Stimulated activated CD4-positive, alpha-beta T cell treated with anti-CD3 and anti-CD28 coated beads, Interleukin-4, amount 100 ng/mL, for 1 hour (primary cell): Measurements from ENCODE around the gene SLC7A9.
"Not testable (repeated sequence)": the region's sequence is repeated elsewhere in the genome, so short reads cannot be mapped to it uniquely, and the experiment has no call there.

Experiments
- DNase-seq: peaks from one replicate; pipeline ENCODE4 v3.0.0-alpha.2; 2020

The SLC7A9 gene

GRCh38 chr19:32824191-32824751 is 45.3 kb downstream of the SLC7A9 start:
- no peak for DNase-seq

DNA sequence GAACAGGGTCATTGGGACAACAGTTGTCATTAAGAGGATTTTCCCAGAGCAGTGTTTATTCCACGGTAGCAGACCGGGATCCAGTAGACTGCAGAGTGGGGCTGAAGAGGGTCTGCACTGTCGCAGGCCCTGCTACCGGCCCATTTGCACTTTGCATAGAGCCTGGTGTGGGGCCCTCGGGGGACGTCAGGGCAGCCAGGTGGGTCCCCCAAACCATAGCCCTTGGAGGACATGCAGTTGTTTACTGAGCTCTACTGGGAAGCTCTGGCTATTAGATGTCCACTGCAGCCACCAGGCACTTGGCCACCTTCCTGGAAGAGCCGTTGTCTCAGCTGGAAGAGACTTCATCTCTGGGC is 45.8 kb downstream of the SLC7A9 start:
- DNase-seq: no peak

DNA sequence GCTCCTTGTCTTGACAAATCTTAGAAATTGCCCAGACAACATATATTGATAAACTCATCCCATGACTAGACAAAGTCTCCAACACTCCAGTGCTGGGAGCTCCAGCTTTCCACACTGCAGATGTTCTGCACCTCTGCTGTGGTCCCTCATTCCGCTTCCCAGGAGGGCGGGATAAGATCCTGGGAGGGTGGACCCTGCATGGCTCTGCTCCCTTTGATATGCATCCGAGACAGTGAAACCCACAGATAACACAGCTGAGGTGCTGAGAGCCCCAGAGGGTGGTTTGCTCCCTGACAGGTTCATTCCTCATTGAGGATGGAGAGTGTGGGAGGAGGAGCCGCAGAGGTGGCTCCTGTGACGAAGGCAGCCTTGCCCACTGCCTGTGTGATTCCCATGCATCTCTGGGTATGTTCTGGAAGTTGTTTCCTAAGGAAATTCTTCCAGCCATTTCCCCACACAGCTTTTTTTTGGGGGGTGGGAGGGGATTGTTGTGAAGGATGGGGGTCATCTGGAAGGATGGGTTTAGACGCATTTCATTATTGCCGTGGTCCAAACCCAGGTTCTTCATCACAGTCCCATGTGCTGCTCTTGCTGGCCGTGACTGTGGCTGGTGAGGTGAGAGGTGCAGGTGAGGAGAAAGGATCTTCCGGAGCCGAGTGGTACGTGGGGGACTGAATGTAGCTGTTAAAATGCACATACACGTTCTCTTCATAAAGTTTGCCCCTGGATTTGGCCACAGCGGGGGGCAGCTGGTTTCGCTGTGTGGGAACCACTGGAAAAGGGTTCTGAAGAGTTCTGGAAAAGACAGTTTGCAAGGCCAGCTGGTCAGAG is 46.4 kb downstream of the SLC7A9 start:
- DNase-seq: no peak

DNA sequence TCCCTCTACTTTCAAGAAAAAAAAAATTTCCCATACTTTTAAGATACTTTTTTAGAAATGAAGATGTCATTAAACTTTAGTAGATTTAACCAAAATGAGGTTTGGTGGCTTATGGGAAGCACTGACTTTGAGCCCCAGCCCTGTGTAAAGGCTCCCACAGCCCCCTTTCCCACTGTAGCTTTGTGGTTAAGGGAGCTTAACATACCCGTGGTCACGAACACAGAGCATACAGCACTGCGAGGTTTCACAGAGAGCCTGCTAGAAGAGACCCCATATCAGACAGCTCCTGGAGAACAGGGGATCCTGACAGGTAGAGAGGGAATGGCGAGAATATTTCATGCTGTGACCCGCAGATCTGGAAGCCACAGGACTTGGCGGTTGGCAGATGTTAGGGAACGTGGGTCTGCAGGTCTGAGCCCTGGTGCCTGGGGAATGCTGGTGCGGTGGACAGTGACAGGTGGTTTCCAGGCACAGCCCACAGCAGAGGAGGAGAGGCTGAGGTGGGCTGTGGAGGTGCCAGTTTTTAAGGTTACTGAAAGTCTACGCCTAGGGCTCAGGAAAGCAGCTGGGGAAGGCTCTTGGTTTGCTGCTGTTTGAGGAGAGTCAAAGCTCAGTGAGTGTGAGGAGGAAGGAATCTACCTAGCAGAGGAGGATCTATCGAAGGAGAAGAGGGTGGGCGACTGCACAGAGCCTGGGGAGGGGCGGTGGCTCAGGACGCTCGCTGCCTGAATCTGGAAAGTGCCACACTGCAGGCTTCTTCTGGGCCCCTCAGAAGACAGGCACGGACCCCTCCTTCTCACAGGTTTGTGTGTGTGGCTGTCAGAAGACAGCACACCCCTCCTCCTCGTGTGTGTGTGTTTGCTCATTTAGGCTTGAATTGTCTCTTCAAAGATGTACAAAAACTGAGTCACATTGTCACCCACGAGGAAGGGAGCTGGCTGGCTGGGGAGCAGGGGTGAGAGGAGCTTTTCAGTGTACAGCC is 49.9 kb downstream of the SLC7A9 start:
- DNase-seq: no peak

- no peak for DNase-seq
Measured at GRCh38 chr19:32818536-32818935, 51.0 kb downstream of the SLC7A9 start.

- DNase-seq: no peak
Measured at GRCh38 chr19:32817569-32818476, 51.7 kb downstream of the SLC7A9 start.

- no peak for DNase-seq
Measured at GRCh38 chr19:32816555-32817099, 52.9 kb downstream of the SLC7A9 start.

DNA sequence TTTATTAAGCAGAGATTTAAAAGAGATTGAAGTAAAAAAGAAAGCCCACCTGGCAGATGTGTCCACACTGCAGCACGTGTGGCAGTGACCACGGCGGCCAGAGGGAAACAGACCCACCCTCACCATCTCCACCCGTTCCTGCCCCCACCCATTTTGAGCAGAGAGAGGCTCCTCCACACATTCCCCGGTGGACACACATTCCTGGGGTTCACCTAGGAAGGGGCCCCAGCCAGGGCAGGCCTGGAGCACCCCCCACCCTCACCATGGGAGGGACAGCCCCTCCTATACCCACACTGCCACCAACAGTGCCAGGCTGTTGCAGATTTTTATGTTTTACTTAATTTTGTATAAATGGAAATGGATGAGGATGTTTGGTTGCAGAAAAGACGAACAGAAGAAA is 54.9 kb downstream of the SLC7A9 start:
- DNase-seq: no peak

- DNase-seq: no peak
Measured at GRCh38 chr19:32813862-32814425, 55.6 kb downstream of the SLC7A9 start.

GRCh38 chr19:32812571-32812970 is 57.0 kb downstream of the SLC7A9 start:
- DNase-seq: no peak

DNA sequence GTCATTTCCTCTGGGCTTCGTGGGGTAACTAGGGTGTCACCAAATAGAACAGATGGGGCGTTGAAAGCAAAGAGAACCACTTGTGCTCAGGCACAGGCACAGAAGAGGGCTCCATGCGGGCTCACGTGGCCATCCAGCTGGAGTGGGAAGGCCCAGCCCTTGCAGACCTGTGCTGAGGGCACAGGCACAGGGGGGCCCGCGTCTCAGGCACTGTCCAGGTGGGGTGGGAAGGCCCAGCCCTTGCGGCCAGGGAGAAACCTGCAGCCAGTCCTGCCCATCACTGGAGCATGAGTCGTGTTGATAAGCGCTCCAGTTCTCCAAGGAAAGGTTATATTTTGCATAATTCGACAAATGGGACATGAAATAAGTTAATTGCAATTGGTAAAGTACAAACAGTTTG is 57.5 kb downstream of the SLC7A9 start:
- DNase-seq: no peak

- DNase-seq: no peak
Measured at GRCh38 chr19:32811151-32811550, 58.4 kb downstream of the SLC7A9 start.

- DNase-seq: no peak
Measured at GRCh38 chr19:32810452-32810851, 59.1 kb downstream of the SLC7A9 start.

DNA sequence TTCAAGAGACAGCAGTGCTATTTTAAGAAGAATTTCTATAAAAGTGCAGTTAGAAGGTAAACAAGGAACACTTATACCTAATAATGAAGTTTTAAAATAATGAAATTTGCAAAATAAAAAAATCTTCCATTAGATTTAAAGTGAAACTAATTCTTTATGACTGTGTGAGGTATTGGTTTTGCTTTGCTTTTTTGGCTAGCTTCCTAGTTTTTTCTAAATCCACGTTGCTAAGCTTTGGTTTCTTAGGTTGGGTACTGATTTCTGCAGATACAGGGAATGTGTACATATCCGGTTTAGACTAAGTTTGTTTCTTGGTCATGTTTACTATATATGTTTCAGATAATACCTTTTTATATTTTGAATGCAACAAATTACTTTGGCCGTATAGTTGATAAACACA is 59.8 kb downstream of the SLC7A9 start:
- DNase-seq: no peak

DNA sequence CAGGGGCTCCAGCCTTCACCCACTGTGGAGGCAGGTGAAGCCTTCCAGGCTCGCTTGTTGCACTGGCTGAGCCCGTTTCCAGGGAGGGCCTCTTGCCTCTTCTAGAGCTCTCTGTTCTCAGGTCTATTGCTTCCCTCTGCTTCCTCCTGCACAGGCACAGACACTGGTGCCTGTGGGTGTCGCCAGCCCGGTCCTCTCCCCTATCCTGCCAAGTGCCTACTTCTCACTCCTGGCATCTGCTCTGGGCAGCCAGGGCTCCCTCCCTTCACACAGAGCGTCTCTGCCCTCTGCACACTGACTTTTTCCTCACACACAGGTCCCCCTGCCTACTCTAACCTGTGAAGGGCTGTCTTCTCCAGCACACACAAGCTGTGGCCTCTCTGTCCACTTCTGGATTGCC is 60.3 kb downstream of the SLC7A9 start:
- DNase-seq: no peak

GRCh38 chr19:32808236-32808635 is 61.3 kb downstream of the SLC7A9 start:
- DNase-seq: no peak

GRCh38 chr19:32802840-32803239 is 66.7 kb downstream of the SLC7A9 start:
- no peak for DNase-seq

- no peak for DNase-seq
Measured at GRCh38 chr19:32800754-32801153, 68.8 kb downstream of the SLC7A9 start.

- DNase-seq: no peak
Measured at GRCh38 chr19:32800191-32800590, 69.4 kb downstream of the SLC7A9 start.

DNA sequence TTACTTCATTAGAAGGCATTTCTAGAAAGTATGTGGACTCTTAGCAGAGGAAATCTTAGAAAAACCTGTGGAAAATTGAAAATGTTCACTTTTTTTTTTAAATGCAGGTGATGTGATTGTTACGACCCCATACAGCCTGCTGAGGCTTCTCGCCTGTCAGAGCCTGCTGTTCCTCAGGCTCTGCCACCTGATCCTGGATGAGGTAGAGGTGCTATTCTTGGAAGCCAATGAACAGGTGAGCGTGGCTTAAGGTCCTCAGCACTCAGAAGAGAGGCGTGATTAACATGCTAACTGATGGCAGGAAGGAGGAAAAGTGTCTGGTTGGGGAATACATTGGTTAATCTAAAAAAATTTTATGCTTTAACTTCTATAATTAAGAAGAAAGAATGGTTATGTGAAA is 71.4 kb downstream of the SLC7A9 start:
- DNase-seq: no peak

DNA sequence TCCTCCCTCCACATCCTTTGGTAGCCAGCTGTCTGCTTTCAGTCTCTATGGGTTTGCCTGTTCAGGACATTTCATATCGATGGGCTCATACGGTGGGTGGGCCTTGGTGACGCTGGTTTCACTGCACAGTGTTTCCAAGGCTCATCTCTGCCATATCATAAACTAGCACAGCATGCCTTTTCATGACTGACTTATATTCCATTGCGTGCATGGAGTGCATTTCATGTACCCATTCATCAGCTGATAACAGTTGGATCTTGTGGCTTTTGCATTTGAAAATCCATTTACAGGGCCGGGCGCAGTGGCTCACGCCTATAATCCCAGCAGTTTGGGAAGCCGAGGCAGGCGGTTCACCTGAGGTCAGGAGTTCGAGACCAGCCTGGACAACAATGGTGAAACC is 80.1 kb downstream of the SLC7A9 start:
- no peak for DNase-seq

DNA sequence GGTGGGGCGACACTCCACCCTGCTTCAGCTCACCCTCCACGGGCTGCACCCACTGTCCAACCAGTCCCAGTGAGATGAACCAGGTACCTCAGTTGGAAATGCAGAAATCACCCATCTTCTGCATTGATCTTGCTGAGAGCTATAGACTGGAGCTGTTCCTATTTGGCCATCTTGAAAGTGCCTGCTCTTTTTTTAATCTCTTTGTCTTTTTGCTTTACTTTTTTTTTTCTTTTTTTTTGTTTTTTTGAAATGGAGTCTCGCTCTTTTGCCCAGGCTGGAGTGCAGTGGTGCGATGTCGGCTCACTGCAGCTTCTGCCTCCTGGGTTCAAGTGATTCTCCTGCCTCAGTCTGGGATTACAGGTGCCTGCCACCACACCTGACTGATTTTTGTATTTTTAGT is 81.7 kb downstream of the SLC7A9 start:
- DNase-seq: not testable (repeated sequence)
